Fibroblast of skin of left biceps (primary cell): ENCODE measurements around the gene RABGEF1.
"Not testable (repeated sequence)": the region's sequence is repeated elsewhere in the genome, so short reads cannot be mapped to it uniquely, and the experiment has no call there.

ENCODE experiments used
- DNase-seq, 2 experiments: peaks; one replicate each; pipeline ENCODE4 v3.0.0-alpha.2; 2013; ENCODE audit warnings: low read depth in 2 of 2

Gene RABGEF1

GRCh38 chr7:66740302-66740979 is at the start of gene RABGEF1:
Gene RABGEF1, plus strand, starts transcription at chr7:66740733. Its CDS starts 31,167 bp downstream, at chr7:66771900.
- DNase-seq, result peak; percentile 80 to 84

DNA sequence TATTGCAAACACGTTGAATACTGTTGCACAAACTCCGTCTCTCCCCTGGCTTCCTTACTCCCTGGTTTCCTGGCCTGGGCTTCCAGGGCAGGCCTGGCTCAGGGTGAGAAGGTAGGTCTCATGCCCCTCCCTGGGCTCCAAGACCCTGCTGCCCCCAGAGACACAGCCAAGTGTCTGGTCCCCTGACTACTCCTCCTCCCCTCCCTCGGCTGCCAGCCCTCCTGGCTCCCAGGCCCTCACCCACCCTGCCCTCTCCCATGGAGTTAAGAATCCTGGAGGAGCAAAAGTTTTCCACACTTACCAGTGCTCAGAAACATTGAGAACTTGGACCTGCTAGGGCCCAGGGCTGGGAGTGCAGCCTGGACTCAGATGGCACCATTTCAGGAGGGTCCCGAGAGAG is 47.2 kb upstream of the RABGEF1 start:
- DNase-seq, result no peak

GRCh38 chr7:66694286-66694685 is 46.2 kb upstream of the RABGEF1 start:
- no peak for DNase-seq

DNA sequence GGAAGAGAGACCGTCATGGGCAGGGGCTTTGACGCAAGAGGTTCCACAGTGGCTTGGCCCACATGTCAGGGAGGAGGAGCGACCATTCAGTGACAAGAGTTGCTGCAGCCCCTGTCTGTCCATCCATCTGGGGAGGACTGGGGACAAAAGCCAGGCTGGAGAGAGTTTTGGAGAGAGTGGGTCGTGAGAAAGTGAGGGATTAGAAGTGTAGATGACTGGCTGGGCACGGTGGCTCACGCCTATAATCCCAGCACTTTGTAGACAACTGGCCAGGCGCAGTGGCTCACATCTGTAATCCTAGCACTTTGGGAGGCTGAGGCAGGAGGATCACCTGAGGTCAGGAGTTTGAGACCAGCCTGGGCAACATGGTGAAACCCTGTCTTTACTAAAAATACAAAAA is 45.1 kb upstream of the RABGEF1 start:
- DNase-seq, result not testable (repeated sequence)

GRCh38 chr7:66696134-66696533 is 44.4 kb upstream of the RABGEF1 start:
- not testable (repeated sequence) for DNase-seq

DNA sequence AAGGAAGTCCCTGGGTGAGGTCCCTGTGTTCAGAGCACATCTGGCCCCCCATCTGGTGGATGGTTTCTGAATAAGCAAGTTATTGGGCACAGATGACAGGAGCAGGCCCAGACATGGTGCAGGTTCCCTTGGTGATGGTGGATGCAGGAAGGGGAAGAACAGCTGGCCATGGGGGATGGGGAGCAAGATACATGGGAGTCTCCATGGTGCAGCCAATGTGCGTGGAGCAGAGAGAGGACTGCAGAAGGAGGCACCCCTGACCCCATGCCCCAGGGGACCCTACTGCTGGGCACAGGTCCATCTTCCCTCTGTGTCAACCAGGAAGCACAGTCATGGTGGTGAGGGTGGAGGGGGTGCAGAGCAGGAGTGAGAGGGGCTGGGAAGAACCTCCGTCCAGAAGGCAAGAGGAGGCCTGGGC is 43.8 kb upstream of the RABGEF1 start:
- DNase-seq, result no peak

GRCh38 chr7:66697449-66698438 is 42.8 kb upstream of the RABGEF1 start:
- DNase-seq, result no peak

DNA sequence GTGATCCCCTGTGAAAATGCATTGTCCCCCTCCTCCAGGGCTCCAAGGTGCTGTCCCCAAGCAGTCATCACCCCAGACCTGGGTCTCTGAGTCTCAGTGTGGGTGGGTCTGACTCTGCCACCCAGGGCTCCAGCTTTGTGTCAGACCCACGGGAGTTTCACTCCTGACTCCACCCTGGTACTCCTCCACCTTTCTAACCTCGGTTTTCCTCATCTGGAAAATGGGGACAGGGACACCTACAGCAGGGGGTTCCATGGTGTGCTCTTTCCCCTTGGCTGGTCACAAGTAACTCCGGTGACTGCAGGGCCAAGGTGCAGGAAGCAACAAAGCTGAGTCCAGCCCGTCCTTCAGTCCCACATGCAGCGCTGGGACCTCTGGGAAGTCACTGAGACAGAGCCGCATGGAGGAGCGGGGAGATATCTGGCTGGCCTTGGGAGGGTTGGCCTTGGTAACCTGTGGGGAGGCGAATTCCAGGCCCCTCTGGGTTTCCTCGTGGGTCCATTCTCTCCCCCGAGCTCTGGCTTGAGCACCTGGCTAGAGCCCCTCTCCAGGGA is 41.8 kb upstream of the RABGEF1 start:
- DNase-seq, result no peak

DNA sequence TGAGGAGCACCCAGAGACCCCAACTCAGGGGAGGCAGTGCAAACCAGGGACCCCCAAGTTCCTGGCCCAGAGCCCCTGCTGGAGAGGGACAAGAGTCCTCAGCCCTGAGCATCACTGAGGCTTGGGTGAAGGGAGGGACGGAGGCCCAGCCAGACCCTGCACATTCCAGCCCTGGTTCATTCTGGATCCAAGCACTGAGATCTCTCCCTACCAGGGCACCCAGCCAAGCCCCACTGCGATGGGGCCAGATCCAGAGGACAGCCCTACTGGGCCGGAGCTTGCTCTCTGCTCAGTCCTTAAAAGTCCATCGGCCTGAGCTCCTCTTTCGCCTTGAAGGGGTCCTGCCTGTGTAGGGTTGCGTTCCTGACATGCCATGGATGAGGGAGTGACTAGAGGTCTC is 40.5 kb upstream of the RABGEF1 start:
- no peak for DNase-seq

GRCh38 chr7:66700633-66701131 is 39.9 kb upstream of the RABGEF1 start:
- no peak for DNase-seq

DNA sequence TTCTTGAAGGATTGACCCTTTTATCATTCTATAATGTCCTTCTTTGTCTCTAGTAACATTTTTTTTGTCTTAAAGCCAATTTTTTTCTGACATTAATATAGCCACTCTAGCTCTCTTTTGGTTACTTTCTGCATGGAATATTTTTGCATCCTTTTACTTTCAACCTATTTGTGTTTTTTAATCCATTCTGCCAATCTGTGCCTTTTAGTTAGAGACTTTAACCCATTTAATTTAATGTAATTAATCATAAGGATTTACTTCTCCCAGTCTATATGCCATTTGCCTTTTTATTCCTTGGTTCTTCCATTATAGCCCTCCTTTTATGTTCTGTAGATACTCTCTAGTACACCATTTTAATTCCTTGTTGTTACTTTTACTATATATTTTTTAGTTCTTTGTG is 32.7 kb upstream of the RABGEF1 start:
- DNase-seq, result no peak

GRCh38 chr7:66710752-66711151 is 29.8 kb upstream of the RABGEF1 start:
- not testable (repeated sequence) for DNase-seq

GRCh38 chr7:66713687-66714086 is 26.8 kb upstream of the RABGEF1 start:
- no peak for DNase-seq

- not testable (repeated sequence) for DNase-seq
Observed at GRCh38 chr7:66716634-66717033, 23.9 kb upstream of the RABGEF1 start.

GRCh38 chr7:66720561-66720960 is 20.0 kb upstream of the RABGEF1 start:
- DNase-seq, result no peak

- no peak for DNase-seq
Observed at GRCh38 chr7:66725843-66726242, 14.7 kb upstream of the RABGEF1 start.

- no peak for DNase-seq
Observed at GRCh38 chr7:66727058-66727457, 13.5 kb upstream of the RABGEF1 start.

DNA sequence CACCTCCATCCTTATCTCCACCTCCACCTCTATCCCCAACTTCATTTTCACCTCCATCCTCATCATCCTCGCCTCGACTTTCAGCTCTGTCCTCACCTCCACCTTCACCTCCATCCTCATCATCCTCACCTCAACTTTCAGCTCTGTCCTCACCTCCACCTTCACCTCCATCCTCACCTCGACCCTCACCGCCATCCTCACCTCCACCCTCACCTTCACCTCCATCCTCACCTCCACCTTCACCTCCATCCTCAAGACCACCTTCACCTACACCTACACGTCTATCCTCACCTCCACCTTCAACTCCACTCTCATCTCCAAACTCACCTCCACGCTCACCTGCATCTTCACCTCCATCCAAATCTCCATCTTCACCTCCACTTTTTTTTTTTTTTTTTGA is 12.0 kb upstream of the RABGEF1 start:
- no peak for DNase-seq

GRCh38 chr7:66729274-66729673 is 11.3 kb upstream of the RABGEF1 start:
- DNase-seq, result no peak

DNA sequence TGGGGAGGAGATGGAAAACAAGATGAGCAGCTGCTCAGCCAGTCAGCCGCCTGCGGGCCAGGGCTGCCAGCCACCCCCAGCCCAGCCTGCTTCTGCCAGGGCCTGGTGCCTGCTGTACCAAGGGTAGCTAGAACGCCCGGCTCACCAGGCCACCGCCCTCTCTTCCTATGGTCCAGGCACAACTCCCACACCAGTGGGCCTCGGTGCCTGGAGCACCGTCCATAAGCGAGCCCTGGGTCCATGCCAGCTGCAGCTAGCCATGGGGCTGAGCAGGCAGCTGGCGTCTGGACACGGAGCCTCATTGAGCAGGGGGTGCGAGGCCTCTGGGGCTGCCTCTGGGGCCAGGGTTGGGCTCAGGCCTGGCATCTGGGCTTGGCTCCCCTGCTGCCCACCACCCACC is 8.5 kb upstream of the RABGEF1 start:
- no peak for DNase-seq

DNA sequence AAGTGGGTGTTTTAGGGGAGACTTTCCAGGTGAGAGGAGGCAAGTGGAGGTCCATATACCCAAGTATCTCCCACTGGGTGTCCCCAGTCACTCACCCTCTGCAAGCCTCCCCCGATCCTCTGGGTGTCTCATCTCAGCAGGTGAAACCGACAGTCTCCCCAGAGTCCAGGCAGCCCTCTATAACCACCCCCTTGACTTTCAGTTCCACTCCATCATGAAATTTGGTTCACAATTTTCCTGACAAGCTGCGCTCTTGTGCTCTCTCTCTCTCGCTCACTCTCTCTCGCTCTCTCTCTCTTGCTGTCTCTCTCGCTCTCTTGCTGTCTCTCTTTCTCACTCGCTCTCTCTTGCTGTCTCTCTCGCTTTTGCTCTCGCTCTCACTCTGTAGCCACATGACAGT is 8.1 kb upstream of the RABGEF1 start:
- DNase-seq, result no peak

- DNase-seq, result no peak
Observed at GRCh38 chr7:66734006-66734405, 6.5 kb upstream of the RABGEF1 start.
